HG02610 (cell line): Measurements from ENCODE around the gene NEUROD2.

Source experiments
- ATAC-seq: cut with Tn5 transposase; IDR thresholded peaks from one replicate; pipeline ENCODE4 v1.9.1; 2021; ENCODE audit warnings: mild to moderate bottlenecking, moderate library complexity; ENCODE audit not compliant: unreplicated experiment

NEUROD2 gene

DNA sequence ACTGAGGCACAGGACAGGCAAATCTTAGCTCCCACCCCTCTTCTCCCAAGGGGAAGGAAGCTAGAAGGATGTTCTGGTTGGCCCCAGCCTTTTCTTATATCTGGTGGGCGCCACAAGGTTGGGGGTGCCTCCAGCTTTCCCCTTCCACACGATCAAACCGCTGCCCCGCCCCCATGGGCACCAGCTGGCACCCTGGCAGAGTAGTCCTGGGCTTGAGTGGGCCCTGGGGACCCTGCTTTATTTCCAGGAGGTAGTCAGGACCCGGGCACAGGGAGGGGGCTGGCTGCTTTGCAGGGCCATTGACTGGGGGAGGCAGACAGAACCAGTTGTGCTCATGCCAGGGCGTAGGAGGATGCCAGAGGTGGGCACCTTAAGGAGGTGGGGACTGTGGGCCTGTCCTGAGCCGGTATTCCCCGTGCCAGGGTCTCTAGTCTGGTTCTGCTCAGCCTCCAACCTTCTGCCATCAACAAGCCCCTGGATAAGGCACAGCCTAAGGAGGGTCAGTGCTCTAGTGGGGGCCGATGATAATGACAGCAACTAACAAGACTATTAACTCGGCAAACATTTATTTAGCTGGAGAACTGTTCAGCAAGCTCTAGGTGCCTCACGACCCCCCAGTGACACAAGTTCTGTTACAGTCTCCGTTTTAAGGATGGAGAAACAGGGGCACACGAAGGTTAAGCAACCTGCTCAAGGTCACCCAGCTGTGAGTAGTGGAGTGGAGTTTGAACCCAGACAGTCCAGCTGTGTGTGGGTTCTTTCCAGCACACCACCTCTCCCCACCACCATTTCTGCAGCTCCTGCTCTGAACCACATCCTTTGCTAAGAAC is 11.5 kb upstream of the NEUROD2 start:
- ATAC-seq, result no peak

DNA sequence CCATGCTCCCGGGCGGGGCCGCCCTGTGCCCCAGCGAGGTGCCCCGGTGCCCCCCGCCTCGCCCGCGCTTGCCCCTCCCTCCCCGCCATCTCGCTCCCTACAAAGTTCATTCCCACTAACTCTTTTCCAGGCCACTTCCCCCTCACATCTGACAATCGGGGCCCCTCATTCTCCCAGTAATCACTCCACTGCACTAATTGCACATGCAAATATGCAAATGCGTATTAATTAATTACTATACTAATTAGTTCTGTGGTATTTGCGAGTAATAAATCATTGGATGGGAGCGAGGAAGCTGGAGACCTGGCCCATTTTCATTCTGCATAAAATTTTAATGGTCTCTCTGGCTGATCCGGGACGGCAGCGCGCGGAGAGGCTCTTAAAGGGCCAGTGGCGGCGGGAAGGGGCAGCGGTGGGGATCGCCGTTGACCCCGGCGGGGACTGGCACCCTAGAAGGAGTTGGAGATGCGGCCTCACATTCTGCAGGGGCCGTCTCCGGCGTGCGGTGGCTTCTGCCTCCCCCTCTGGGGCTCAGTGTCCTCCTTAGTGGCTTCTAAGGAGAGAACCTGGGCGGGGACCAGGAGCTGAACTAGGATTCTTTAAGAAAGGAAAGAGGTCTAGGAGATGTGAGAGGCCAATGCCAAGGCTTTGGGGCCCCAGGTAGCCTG is 10.7 kb upstream of the NEUROD2 start:
- no peak for ATAC-seq

DNA sequence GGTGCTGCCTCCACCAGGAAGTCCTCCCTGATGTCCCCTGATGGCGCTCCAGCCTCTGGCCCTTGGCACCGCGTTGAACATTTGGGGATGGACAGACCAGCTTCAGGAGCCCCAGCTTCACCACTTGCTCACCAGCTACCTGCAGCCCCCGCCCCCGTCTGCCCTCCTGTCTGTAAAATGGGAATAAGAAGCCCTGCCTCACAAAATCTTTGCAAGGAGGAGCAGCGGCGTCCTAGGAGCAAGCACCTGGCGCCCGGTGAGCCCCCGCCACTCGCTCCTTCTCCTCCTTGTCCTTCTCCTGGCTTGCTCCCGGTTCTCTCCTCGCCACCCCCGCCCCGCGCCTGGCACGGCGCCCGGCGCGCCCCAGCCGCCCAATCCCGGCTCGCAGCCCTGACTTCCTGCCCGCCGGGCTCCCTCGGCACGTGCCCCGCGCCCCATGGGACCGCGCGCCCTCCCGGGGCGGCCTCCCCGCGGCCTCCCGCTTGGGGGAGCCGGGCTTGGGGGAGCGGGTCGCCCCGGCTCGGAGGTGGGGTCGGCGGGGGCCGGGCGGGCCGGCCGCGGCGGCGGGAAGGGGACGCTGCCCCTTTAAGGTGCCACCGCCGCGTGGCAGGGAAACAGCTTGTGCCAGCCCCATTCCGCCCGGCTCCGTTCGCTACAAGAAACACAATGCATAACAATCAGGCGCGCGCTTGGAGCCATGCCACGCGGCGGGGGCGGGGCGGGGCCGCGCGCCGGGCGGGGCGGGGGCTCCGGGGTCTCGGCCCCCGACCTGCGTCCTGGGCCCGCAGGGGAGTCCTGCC is 9.9 kb upstream of the NEUROD2 start:
- no peak for ATAC-seq

DNA sequence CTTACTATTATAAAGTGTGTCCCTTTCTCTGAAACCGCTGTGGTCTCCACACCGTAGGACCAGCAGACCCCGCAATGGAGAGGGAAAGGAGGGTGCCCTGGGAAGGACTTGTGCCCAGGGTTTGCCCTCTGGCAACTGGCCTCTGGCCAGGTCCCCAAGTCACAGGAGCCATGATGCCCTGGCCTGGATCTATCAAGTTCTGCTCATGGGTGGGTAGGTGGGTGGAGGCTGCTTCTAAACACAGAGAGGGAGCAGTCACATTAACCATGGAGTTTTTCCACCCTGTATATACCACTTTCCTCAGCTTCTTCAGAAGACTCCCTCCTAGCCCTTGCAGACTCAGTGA is 9.4 kb upstream of the NEUROD2 start:
- no peak for ATAC-seq

DNA sequence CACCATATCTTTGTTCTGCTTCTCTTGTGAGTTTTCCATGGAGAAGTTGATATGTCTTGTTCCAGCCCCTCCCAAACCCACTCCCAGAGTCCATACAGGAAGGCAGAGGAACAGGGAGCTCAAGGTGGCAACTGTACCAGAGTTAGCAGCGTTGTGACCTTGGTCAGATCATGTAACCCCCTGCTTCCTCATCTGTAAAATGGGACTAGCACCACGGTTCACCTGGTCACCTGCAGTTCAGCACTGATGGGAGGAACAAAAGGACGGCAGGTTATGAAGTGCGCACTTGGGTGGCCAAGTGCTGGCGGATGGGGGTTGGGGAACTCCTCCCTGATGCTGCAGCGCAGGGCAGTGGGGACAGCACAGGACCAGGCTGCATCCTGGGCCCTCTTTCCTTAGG is 7.7 kb upstream of the NEUROD2 start:
- no peak for ATAC-seq

DNA sequence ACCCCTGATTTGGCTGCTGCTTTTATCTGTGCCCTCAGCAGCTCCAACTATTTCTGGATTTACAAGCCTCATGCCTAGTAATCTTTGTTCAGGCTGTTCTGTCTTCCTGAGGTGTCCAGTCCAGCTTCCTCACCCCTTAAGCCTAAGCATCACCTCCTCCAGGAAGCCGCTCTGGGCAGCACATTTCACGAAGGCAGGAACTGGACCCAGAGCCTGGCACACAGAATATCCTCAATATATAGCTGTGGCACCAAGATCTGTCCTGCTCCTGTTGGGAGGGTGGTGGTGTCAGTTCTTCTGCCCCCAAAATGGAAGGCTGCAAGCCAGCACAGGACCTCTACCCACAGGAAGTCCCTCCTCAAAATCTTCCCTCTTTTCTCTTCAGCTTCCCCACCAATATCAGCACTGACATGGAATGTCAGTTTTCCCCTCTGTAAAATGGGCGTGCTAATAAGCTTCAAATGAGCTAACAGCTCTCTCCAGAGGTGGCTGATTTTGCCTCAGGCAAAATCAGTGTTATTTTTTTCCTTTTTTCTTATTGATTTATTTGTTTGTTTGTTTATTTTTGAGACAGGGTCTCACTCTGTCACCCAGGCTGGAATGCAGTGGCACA is 6.9 kb upstream of the NEUROD2 start:
- no peak for ATAC-seq

DNA sequence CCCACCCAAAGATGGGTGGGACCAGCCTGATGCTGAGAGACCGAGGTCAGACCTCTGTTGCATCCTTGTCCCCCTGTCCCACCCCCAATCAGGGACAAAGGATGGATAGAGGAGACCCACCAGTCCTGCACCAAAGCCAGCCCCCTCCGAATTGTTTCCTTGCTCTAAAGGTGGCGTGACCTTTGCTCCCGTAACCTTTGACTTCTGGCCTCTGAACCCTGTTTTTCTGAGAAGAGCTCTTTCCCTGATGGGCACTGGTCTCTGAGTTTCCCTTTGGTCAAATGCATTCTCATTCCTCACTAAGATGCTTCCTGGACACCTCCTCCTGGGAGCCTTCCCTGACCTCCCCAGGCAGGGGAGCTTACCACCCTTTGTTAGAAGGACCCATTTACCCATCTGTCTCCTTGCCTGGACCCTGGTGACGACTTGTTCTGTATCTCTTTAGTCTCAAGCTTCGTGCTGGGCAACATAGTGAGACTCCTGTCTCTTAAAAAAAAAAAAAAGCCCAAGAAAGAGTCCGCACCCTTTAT is 5.3 kb upstream of the NEUROD2 start:
- ATAC-seq, result no peak

DNA sequence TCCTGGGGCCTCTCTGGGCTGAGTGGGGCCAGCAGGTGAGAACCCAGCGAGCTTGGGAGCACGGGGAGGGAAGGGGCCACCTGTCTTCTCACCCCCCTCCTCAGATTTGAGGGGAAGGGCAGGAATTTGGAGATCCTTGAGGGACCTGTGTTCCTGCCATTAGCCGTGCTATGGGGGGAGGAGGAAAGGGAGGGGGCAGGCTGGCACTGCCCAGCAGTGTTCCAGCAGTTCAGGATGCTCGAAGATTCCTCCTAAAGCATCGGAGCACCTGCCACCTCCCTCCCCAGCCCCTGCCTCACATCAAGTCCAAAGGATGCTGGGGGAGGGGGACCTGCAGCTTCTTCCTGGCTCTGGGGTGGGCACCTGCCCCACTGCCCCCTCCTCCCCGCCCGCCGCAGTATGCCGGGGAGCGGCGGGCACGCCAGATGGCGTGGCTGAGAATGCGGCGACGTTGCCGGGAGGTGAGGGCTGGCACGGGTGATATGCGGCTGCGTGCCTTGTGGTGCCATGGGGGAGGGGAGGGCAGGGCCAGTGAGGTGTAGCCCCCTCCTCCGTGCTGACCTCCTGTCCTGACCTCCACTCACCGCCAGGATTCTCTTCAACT is 4.7 kb upstream of the NEUROD2 start:
- no peak for ATAC-seq

DNA sequence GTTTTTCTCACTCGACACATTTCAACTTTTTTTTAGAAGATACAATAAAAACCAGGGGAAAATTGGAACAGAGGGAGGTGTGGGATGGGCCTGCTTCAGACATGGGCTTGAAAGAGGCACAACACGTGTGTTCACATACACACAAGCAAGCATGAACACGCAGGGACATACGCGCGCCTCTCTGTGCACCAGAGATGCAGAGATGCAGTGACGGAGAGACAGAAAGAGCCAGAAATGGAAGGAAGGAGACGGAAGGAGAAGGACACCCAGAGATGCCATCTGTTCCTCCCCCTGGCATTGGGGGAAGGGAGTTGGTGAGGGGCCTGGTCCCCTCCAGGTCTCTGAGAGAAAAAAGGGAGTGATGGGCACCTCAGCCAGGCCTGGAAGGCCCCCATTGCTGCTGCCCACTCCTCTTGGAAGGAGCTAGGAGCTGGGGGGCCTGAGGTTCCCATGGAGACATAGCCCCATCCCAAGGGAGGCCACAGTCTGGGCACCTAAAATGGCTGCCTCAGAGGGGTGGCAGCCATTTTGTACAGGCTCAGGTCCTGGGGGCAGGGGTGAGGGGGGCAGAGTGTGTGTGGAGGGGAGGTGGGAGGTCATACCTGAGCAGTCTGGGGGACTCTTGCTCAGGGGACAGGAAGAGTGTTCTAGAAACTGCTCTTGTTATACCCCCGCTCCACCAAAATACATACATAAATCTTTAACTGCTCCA is 3.8 kb upstream of the NEUROD2 start:
- no peak for ATAC-seq

DNA sequence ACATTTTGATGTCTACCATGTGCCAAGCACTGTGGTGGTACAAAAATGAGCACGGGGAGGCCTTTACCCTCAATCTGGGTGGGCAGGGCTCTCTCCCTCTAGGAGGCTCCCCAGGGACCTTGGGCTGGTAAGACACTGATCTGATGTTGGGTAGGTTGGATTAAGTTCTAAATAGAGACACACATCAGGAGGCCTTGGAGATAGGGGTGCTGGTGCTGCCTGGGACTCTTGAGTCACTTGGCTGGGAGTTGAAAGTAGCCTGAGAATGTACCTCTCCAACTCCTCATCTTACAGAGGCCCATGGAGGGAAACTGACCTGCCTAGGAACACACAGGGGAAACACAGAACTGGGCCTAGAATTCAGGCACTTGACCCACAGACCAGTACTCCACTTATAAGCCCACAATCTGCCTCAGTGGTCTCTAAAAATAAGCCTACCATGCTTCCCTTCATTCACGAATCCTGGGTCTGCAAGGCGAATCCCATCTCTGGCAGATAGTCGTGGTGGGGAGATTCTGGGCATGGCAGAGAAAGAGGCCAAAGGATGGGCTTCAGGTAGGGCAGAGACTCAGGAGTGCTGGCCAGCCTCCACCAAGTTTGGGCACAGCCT is 1.8 kb upstream of the NEUROD2 start:
- ATAC-seq, result no peak

DNA sequence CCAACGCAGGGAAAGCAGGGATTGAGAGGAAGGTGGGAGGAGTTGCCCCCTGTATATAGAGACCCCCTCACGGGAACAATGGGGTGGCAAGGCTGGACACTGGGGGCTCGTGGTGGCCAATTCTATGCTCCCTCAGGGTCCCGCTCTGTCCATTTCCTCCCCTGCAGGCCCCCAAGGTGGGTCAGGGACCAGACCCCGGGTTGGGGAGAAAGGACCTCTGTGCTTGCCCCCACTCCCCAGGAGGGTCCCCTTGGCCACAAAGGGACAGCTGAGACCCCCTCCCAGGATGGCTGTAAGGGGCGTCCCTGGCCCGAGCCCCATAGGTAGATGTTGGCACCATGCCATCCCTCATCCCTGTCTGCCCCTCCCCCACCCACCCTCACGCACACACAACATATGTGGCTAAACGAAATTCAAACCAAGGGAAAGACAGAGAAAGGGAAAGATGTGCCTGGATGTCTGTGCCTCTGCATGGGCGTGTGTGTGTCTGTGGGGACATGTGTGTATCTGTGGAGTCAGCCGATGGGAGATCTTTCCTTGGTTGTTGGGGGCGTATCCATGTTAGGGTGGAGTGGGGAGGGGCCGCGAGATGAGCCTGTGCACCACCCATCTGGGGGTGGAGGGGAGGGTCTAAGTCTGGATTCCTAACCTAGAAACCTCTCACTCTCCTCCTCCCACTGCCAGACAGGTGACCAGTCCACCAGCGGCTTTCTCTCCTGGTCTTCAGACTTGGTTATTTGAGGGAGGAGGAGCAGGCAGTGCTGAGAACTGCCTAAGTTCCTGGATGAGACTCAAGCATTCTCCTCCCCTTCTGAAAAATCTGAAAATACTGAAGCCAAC is 642 bp upstream of the NEUROD2 start:
- no peak for ATAC-seq

DNA sequence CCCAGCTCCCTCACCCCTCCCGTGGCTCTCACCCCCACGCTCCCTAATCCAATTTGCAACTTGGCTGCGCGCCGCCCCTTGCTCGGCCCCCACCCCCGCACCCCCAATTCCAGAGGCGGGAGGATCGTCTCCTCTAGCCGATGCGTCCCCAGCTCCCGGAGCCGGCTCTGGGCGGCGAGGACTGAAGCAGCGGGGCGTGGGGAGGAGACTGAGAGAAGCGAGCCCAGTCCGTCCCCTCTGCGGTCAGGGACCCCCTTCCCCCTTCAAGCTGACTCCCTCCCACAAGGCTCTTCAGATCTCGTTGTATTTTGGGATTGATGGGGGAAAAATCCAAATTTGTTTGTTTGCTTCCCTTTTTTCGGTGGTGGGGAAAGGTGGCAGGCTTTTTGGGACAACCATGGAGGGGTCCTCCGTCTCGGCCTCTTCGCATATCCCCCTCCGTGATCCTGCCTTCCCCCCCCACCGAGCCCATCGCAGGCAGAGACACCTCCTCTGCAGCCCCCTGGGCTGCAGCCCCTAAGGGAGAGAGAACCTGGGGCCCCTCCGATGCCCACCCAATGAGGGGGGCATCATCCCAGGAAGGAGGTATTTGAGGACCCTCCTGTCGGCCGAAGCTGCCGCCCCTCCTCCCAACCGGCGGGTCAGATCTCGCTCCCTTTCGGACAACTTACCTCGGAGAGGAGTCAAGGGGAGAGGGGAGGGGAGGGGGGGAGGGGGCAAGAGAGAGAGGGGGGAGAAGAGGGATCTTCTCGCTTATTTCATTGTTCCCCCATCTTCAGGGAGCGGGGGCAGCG is 466 bp downstream of the NEUROD2 start:
- ATAC-seq, result no peak

DNA sequence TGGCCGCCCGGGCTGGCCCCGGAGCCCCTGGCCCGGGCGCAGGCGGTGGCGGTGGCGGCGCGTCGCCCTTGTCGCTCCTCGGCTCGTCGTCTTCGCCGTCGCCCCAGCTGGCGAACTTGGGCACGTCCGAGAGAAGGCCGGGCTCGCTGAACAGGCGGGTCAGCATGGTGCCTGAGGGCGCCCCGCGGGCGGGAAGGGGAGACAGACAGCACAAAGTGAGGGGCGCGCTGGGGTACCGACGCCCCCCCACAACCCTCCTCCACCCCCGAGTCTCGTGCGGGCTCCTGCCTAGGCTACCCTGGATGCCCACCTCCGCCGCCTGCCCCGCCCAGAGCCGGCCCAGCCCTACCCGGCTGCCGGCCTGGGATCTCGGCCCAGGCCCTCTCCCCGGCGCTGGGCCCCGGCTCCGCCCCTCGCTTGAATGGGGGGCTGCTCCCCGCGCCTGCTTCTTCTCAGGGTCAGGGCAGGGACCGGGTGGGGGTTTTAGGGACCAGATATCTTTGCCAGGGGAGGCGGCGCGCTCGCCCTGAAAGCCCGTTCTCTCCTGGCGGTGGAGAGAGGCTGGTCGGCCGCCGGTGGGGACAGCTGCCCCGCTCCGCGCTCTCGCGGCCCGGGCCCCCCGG is 1.2 kb downstream of the NEUROD2 start:
- ATAC-seq, result no peak

DNA sequence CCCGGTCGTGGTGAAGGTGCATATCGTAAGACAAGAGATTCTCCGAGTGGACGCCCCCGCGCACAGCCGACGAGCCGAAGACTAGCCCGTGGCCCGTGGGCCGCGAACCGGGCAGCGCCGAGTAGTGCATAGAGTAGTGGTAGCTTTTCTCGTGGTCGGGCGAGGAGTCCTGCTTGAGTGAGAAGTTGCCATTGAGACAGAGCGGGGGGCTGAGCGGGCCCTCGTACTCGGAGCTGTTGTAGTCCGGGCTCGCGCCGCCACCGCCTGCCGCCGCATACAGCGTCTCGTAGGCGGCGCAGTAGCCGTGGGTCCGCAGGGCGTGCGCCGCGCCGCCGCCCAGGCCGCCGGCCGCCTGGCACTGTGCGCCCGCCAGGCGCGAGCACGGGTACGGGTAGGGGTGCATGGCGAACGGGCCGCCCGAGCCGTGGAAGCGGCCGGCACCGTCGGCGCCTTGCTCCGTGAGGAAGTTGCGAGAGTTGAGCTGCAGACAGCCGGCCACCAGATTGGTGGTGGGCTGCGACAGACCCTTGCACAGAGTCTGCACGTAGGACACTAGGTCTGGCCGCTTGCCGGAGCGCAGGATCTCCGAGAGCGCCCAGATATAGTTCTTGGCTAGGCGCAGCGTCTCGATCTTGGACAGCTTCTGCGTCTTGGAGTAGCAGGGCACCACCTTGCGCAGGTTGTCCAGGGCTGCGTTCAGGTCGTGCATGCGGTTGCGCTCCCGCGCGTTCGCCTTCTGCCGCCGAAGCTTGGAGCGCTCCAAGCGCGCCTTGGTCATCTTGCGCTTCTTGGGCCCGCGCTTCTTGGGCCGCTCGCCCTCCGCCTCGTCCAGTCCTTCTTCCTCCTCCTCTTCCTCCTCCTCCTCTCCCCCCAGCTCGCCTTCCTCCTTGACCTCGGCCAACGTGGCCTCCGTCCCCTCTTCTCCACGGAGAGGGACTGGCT is 2.0 kb downstream of the NEUROD2 start:
- ATAC-seq, result no peak

DNA sequence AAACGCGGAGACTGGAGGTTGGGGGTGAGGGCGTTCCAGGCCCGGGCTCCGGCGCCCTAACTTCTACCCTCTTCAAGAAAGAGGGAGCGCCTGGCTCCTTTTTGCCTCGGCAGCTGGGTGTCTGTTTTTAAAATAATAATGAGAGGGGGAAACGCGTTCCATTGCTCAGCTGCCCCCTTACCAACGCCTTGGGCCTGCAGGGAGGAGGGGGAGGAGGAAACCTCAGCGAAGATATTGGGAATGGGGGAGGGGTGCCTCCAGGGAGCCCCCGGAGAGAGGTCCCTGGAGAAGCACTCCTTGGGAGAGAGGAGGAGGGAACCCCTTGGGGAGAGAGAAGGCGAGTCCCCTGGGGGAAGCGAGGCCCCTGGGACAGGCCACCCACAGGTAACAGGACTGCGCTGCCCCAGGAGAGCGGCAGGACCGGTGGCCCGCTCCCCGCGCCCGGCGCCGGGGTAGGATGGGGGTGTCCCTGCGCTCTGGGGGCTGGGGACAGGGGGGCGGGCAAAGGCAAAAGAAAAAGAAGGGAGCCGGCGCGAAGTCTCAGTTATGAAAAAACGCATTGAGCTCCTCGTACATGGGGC is 2.7 kb downstream of the NEUROD2 start:
- ATAC-seq, result no peak
